ENCODE measurements around the gene MRPL10.

Gene MRPL10

DNA sequence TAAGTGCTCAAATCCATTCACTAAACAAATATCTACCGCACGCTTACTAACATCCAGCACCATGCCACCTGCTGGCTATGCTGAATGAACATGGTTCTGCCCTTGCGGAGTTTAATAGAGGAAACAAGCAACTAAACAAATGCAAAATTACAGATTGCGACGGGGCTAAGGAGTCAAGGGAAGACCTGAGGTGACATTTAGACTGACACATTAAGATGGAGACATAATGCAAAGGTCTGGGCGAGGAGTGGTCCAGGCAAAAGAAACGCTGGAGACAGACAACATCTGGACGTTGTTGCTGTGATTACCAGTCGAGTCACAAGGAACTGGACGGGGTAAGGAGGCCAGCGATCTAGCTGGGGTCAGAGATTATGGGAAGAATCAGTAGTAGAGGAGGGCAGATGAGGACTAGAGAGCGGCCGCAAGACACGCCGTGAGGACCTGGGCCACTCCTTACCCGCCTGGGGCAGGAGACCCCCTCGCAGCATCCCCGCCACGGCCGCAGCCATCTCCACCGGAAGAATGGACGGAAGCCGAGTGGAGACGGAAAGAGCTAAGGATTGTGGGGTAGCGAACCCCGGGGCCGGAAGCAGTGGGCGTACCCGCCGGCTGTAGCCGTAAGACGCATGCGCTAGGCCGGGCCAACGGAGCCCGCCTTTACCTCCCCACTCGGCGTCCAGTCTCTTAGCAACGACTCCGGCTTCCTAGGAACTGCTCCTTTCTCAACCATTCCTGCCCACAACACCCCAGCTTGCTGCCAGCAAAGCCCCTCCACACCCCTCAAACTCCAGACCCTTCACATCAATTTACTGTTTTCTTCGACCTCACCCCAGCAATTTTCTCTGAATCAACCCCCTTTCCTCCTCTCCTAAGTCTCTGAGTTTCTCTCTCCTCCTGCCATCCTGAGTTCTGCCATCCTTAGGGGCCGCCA, at the start of gene MRPL10, which contains the start of gene LRRC46:
TSS of gene MRPL10 (minus strand) at position 539 of the 931 bp plus-strand sequence. CDS start at position 509, 30 bp downstream.
TSS of gene LRRC46 (plus strand) at position 668 of the 931 bp plus-strand sequence. CDS start 320 bp downstream, outside the sequence.
- no peak for FAIRE-seq

- no peak for FAIRE-seq
Observed at GRCh38 chr17:47879776-47880454, 48.6 kb upstream of the MRPL10 start.

- no peak for FAIRE-seq
Observed at GRCh38 chr17:47879028-47879585, 47.8 kb upstream of the MRPL10 start.

DNA sequence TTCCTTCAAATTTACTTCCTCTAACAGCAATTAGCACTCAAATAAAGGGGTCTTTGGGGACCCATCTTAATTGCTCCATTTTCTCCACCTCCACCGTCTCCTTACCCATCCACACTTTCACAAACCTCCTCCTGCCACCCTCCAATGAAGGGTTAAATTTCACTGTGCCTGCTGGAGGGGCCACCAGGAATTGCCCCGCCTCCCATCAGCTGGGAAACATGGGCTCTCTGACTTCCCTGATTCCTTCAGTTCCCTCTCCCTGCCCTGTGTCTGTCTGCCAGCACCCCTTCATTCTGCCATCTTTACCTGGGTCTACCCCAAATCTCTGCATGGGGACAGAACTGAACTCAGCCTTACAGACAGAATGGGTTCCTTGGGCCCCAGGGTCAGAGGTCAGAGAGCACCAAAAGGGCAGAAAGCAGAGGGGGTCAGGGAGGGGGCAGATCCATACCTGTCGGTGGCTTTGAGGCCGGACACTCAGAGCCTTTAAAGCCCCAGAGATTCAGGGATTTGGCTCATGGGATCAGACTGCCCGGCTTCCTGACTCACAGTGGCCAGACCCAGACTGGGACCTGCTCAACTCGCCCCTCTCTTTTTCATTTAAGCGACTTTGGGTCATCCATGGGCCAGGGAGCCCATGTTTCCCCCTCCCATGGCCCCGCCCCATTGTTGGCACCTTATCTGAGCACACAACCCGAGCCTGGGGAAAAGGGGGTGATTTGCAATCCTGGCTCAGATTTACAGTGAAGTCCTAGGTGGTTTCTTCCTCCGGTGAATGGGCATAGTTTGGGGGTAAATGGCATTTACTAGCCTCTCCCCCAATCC, 47.1 kb upstream of the MRPL10 start:
- no peak for FAIRE-seq

GRCh38 chr17:47877368-47878034, 46.2 kb upstream of the MRPL10 start:
- FAIRE-seq, result no peak

- no peak for FAIRE-seq
Observed at GRCh38 chr17:47875011-47875985, 44.0 kb upstream of the MRPL10 start.

DNA sequence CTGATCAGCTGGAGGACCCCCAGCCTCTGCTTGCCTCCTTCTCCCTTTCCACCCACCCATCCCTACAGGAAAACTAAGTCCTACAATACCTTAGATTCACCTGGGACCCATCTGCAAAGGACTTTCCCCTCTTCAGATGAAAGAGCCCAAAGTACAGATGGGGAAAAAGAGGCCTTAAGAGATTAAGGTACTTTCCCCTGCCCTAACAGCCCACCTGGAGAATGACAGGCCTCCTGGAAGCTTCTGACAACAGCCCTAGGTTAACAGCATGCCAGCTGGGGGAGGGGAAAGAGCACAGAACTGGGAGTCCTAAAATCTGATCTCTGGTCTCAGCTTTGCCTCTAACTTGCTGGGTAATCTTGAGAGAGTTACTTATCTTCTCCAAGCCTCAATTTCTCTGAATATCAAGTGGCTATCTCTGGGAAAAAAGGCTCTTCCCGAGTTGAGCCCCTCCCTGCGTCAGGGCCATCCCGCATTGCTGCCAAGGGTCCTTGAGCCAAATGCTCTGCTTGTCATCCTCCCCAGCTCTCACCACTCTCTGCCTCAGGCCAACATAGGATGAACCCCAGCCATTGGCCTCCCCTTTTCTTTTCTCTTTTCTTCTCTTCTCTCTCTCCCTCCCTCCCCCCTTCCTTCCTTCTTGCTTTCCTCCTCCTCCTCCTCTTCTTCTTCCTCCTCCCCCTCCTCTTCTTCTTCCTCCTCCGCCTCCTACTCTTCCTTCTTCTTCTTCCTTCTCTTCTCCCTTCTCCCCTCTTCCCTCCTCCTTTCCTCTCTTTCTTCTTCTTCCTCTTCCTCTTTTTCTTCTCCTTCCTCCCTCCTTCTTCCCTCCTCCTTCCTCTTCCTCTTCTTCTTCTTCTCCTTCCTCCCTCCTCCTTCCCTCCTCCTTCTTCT, 42.1 kb upstream of the MRPL10 start:
- FAIRE-seq, result no peak

DNA sequence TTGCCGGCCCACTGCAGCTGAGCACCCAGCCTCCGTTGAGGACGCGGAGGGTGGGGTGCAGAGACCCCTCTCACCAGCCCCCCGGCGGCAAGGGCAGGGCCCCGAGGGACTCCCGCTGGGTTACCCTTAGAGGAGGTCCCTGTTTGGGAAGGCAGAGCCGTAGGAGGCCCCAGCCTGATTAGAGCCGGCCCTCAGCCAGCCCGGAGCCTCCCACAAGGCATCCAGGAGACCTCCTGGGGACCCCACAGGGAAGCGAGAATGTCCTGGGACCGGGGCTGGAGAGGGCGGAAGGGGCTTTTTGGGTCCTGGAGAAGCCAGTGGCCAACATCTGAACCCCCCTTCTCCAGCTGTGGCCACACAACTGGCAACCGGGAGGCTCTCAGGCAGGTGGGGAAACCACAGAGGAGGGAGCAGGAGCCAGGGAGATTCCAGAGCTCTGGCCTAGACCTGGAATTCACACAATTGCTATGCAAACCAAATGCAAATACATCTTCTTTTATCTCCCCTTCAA, 41.4 kb upstream of the MRPL10 start:
- FAIRE-seq, result no peak

GRCh38 chr17:47872019-47872650, 40.8 kb upstream of the MRPL10 start:
- FAIRE-seq, result no peak

DNA sequence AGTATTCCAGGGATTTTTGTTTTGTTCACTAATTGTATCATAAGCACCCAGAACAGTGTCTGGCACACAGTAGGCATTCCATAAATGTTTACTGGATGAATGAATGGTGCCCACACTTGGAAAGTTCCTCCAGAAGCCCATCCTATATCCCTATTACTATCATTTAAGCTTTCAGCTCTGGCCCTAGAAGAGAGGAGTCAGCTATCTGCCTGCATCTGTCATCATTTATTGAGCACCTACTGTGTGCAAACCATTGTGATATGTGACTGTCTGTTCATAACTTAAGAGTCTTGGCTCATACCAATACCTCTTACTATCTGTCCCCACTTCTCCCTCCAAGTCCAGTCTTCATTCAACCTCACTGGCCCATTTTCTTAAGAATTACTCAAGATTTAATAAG, 39.7 kb upstream of the MRPL10 start:
- no peak for FAIRE-seq

GRCh38 chr17:47870056-47870455, 38.7 kb upstream of the MRPL10 start:
- FAIRE-seq, result no peak

DNA sequence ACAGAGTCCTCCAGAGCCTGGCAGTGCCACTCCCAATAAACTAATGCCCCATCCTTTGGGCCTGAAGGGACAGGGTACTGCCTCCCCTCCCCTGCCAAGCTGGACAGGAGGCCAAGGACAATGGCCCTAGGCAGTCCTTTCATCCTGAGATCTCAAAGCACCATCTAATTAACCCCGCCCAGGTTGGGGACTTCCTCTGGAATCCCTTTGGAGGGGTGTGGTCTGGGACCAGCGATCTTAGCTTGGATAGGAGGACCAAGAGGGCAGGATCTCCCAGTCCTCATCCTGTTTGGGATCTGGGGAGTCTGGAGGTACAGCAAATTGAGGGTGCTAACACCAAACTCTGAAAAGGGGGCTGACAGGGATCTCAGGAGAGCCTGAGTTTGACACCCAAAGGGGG, 37.8 kb upstream of the MRPL10 start:
- FAIRE-seq, result no peak

- no peak for FAIRE-seq
Observed at GRCh38 chr17:47867813-47868533, 36.6 kb upstream of the MRPL10 start.

DNA sequence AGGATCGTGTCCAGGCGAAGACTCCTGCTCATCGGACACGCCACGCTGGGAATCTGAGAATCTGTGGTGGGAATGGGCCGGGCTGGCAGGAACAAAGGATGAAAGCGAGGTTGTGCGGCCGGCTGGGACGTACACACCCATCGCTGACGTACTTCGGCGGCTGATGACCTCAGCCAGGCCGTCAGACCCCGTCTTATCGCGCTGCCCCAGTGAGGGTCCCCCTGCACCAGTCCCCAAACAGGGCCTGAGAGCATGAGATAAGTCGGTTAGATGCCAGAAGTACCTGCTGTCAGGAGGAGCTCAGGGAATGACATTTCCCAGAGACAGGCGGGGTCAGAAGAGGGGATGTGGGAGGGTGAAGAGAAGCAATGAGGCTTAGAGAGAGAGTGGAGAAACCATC, 35.6 kb upstream of the MRPL10 start:
- no peak for FAIRE-seq

DNA sequence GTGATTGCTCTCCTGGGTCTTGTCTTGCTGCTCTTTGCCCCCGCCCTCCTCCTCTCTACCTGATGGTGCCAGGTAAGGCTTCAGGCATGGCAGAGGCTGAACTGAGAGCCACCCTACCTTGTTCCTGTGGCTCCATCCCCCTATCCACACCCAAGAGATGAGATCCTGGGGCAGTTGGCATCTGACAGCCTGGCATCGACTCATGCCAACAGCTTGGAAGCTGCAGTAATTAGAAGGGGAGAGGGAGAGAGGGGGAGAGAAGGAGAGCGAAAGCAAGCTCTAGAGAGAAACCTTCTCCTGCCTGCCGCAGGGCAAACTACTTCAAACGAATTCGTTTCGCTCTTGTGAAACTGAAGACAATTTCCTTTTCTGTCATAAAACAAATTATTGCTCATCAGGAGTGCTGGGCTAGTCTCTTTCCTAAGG, 33.5 kb upstream of the MRPL10 start:
- no peak for FAIRE-seq

- FAIRE-seq, result no peak
Observed at GRCh38 chr17:47862621-47863440, 31.5 kb upstream of the MRPL10 start.

DNA sequence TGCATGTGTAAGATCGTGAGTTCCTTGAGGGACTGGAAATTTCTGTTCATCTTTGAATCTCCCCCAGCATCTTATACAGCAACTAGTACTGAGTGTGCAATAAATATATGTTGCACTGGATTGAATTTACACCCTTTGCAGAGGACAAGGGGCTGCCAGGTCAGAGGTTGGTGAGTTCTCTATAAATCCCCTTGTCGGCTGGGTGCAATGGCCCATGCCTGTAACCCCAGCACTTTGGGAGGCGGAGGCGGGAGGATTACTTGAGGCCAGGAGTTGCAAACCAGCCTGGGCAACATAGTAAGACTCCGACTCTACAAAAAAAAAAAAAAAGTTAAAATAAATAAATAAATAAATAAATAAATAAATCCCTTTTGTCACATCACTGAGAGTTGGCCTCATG, 29.0 kb upstream of the MRPL10 start:
- FAIRE-seq, result no peak
